ENCODE measurements around the gene BCL6. TPM values are rescaled to one million over a fixed set of nuclear protein-coding genes. Genes with fewer than 3 reads are reported as not detected.

BCL6 gene
- total and polyA plus RNA-seq, 2 of the 8 experiments (the other 6 are each of a cell fraction or from before 2014, with no cell fraction given) = 5.7 to 10.4 TPM

DNA sequence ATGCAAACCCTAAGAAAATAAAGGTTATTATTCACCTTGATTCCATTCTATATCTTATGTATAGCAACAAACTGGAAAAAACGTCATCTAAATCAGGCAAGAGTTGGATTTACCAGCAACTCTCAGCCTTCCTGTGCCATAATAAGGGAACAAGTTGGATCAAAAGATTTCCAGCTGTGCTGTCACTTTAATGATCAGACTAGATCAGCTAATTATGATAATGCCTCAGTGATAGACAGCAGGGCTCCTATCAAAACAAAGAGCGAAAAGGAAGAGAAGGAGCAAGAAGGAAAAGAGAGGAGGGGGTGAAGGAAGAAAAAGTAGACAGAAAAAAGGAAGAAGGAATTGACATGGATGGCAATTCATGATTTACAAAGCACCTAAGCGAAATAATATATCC lies 36.7 kb upstream of the BCL6 start:
- H3K79me1 ChIP-seq (ENCODE audit: low read depth, low read length) = no peaks in the 10 kb centered on the region
- H2BK15ac ChIP-seq (ENCODE audit: low read length) = no peak overlapping the region
- H3K14ac ChIP-seq (ENCODE audit: insufficient read length) = no peak overlapping the region
- ChIA-PET CTCF (ENCODE audit: partially characterized antibody) (no interaction called here), POLR2A (ENCODE audit: partially characterized antibody) (no interaction called here)
- no peak overlapping the region for H2BK12ac ChIP-seq (ENCODE audit: low read depth, low read length)
- H3K4me3 ChIP-seq (ENCODE audit: extremely low read depth in 1 of 4, insufficient read depth in 2 of 4, low read depth in 3 of 4, low read length in 4 of 4) = no peak overlapping the region
- no peak overlapping the region for H3K27ac ChIP-seq (ENCODE audit: low read depth, low read length)
- no peaks in the 10 kb centered on the region for H3K9me3 ChIP-seq (ENCODE audit: insufficient read depth in 2 of 2, low read depth in 1 of 2, low read length in 1 of 2)
- H4K91ac ChIP-seq (replicated peaks; ENCODE audit: insufficient read length, low read length) = no peak overlapping the region
- H4K20me1 ChIP-seq (replicated peaks in 1 of 2; ENCODE audit: control insufficient read depth in 1 of 2, insufficient read depth in 2 of 2, low read length in 2 of 2) = no peaks in the 10 kb centered on the region
- H2BK120ac ChIP-seq (replicated peaks; ENCODE audit: low read depth, low read length) = no peak overlapping the region
- H3K27me3 ChIP-seq (replicated peaks in 1 of 4; ENCODE audit: control insufficient read depth in 3 of 4, extremely low read depth in 1 of 4, insufficient read depth in 3 of 4, low read length in 3 of 4) = no peaks in the 10 kb centered on the region
- H3K56ac ChIP-seq (replicated peaks; ENCODE audit: insufficient read length, low read depth, low read length) = no peak overlapping the region
- no peak overlapping the region for H3K9ac ChIP-seq (replicated peaks in 1 of 4; ENCODE audit: extremely low read depth in 1 of 4, low read depth in 3 of 4, low read length in 3 of 4)
- H3K18ac ChIP-seq (ENCODE audit: extremely low read depth, low read length) = no peak overlapping the region
- DNase-seq (ENCODE audit: low read depth in 1 of 2, low spot score in 2 of 2) (no peak), FAIRE-seq (no peak)
- no peak overlapping the region for H2BK5ac ChIP-seq (ENCODE audit: low read depth, low read length)
- H4K8ac ChIP-seq (ENCODE audit: extremely low read depth, insufficient read depth, low read length) = no peak overlapping the region
- no peaks in the 10 kb centered on the region for H3K36me3 ChIP-seq (ENCODE audit: control insufficient read depth in 2 of 4, insufficient read depth in 4 of 4, low read length in 3 of 4)
- no peak overlapping the region for H3K4me2 ChIP-seq (ENCODE audit: insufficient read depth in 1 of 2, low read depth in 2 of 2, low read length in 2 of 2)
- no peaks in the 10 kb centered on the region for H3K23me2 ChIP-seq (ENCODE audit: low read depth, low read length)
- no peak overlapping the region for H3K23ac ChIP-seq (ENCODE audit: insufficient read length)
- H2AFZ ChIP-seq (ENCODE audit: low read length) = no peak overlapping the region
- H2AK5ac ChIP-seq (ENCODE audit: low read depth, low read length) = no peak overlapping the region
- WGBS, 2 experiments (ENCODE audit: extremely low coverage in 1 of 2, insufficient coverage in 1 of 2, insufficient read length in 1 of 2, insufficient replicate concordance in 2 of 2, low coverage in 1 of 2, low lambda C conversion rate in 2 of 2, missing lambda C conversion rate in 1 of 2) = 78% methylated on average over 3 of the region's 3 CpGs; no CpG with 5 or more reads in 1 of the 2 experiments
- no peak overlapping the region for H2BK20ac ChIP-seq (ENCODE audit: low read length)
- H3K4ac ChIP-seq (replicated peaks; ENCODE audit: insufficient read length, low read depth, low read length) = no peak overlapping the region
- H3K79me2 ChIP-seq (ENCODE audit: control insufficient read depth in 1 of 2, insufficient read depth in 2 of 2, low read length in 2 of 2) = no peaks in the 10 kb centered on the region
- H4K5ac ChIP-seq (ENCODE audit: insufficient read length, low read depth, low read length) = no peak overlapping the region
- peaks cover 0 to 2% (median 0%) of the 10 kb centered on the region in 4 experiments; a peak in 1 of 7 replicates for H3K4me1 ChIP-seq (replicated peaks in 1 of 4; ENCODE audit: control insufficient read depth in 3 of 4, insufficient read depth in 4 of 4, low read length in 3 of 4)
- TF ChIP-seq EGR1 (IDR thresholded peaks at IDR 0.05; ENCODE audit: borderline replicate concordance, low read depth, low read length) = no peak
- TF ChIP-seq POU5F1 (IDR thresholded peaks at IDR 0.05; ENCODE audit: low read depth, low read length) = no peak
